GM10248 (cell line): ENCODE data around the gene PRSS33.

ENCODE experiments used
- CTCF ChIA-PET: fragments of 300-600 bp; sonication (Branson Sonifier 250); formaldehyde crosslinking; extraction: SDS; loops from one replicate; lab custom pipeline; 2021; ENCODE audit warnings: antibody characterized with exemption; lab: Yijun Ruan, JAX
- POLR2A ChIA-PET: fragments of 350-650 bp; sonication (Branson Sonifier 250); formaldehyde crosslinking; extraction: SDS; loops from one replicate; lab custom pipeline; 2020; ENCODE audit warnings: antibody characterized with exemption; lab: Yijun Ruan, JAX
- DNase-seq: peaks from one replicate; pipeline ENCODE4 v3.0.0; 2012; ENCODE audit errors: extremely low spot score
- TF ChIP-seq, protein P1 (sequence below): IDR thresholded peaks from 2 replicates; pipeline ENCODE4 v1.5.1; 2012; ENCODE audit warnings: mild to moderate bottlenecking, low read depth; ENCODE audit errors: extremely low read depth, missing control alignments, control extremely low read depth

PRSS33 gene

DNA sequence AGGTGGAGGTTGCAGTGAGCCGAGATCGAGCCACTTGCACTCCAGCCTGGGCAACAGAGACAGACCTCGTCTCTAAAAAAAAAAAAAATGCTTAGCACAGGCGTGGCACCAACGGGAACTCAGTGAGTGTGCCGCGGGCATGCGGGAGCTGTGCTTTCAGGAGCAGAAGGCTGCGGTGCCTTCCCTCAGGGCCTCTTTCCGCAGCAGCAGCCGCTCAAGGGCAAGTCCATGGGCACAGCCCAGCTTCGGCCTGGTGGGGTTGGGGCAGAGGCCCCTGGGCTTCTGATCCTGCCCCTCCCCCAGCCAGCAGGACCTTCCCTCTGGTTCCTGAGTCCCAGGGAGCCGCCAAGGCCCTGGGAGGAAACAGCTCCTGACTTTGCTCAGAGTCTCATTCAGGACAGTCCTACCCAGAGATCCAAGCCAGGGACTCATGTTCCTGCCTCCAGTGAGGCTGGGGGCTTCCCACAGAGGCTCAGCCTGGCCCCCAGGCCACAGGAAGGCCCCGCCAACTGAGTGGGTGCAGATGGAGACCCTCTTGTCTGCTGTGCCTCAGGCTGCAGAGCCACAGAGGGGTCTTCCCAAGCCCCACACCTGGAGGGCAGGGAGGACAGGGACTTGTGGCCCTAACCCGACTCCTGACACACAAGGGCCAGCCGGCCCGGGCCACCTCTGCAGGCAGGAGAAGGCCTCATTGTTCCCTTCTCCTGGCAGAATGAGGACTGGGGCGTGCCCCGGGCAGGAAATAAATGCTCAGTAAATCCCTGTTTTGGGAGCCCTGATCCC, 39.4 kb upstream of the PRSS33 start:
- CTCF ChIA-PET, result interaction anchor here (1.0 kb wide), 1 partner anchor 12 kb away, joined by 3 read pairs; no protein-coding TSS in a partner anchor
- TF ChIP-seq, protein P1, sequence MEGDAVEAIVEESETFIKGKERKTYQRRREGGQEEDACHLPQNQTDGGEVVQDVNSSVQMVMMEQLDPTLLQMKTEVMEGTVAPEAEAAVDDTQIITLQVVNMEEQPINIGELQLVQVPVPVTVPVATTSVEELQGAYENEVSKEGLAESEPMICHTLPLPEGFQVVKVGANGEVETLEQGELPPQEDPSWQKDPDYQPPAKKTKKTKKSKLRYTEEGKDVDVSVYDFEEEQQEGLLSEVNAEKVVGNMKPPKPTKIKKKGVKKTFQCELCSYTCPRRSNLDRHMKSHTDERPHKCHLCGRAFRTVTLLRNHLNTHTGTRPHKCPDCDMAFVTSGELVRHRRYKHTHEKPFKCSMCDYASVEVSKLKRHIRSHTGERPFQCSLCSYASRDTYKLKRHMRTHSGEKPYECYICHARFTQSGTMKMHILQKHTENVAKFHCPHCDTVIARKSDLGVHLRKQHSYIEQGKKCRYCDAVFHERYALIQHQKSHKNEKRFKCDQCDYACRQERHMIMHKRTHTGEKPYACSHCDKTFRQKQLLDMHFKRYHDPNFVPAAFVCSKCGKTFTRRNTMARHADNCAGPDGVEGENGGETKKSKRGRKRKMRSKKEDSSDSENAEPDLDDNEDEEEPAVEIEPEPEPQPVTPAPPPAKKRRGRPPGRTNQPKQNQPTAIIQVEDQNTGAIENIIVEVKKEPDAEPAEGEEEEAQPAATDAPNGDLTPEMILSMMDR, result no peak
- DNase-seq, result no peak
- POLR2A ChIA-PET, result no interaction called here

DNA sequence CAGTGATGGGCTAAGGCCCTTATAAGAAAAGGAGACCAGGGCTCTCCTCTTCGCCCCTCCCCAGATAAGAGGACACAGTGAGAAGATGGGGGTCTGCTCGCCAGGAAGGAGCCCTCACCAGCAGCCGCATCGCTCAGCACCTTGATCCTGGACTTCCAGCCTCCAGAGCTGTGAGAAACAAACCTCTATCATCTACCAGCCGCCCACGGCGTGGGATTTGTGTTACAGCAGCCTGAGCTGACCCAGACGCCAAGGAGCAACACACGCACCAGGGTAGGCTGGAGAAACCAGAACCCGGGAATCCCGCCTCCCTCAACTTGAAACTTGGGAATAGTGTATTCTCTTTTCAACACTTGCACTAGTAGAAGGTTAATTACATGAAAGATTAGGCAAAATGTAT, 38.5 kb upstream of the PRSS33 start:
- TF ChIP-seq, protein P1, result no peak
- POLR2A ChIA-PET, result no interaction called here
- no peak for DNase-seq
- CTCF ChIA-PET, result interaction anchor here (1.0 kb wide), 1 partner anchor 13 kb away, joined by 3 read pairs; no protein-coding TSS in a partner anchor

DNA sequence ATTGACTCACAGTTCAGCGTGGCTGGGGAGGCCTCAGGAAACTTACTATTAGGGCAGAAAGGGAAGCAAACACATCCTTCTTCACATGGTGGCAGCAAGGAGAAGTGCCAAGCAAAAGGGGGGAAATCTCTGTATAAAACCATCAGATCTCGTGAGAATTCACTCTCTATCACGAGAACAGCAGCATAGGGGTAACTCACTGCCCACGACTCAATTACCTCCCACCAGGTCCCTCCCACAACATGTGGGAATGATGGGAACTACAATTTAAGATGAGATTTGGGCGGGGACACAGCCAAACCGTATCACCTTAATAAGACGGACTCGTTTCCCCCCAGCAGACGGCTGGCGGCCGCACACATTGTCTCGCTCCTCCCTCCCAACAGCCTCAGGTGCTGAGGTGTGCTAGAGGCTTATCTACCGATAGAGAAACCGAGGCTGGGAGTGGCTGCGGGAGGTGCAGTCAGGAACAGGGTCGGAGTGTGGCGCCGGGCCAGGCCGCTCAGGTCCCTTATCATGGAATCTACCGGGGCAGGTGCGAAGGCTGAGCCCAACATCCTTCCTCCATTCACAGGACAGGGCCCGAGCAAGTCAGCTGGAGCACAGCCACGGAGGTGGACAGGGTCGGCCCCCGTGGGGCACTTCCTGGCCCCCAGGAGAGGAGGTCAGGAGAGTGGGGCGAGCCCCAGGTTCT, 37.8 kb upstream of the PRSS33 start:
- ChIA-PET POLR2A (no interaction called here), CTCF (interaction anchor here (4.5 kb wide), 1 partner anchor 14 kb away, joined by 18 read pairs; no protein-coding TSS in a partner anchor)
- TF ChIP-seq, protein P1, result no peak
- no peak for DNase-seq

DNA sequence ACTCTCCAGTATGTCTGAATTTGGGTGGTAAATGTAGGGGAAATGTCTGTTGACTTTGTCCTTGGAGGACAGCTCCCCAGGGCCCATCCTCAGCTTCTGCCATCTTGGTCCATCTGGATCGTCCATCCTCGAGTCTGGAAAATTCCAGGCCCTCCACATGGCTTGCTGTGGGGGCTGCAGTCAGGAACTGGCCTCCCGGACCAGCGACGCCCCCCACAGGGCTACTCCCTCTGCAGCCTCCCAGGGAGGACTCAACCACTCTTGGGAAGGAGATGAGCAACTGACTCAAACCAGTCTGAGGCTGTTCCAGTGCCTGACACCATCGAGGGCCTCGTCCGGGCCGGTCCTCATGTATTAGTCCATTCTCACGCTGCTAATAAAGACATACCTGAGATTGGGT, 37.3 kb upstream of the PRSS33 start:
- CTCF ChIA-PET, result interaction anchor here (4.5 kb wide), 1 partner anchor 14 kb away, joined by 18 read pairs; no protein-coding TSS in a partner anchor
- no peak for DNase-seq
- POLR2A ChIA-PET, result no interaction called here
- TF ChIP-seq, protein P1, result no peak

DNA sequence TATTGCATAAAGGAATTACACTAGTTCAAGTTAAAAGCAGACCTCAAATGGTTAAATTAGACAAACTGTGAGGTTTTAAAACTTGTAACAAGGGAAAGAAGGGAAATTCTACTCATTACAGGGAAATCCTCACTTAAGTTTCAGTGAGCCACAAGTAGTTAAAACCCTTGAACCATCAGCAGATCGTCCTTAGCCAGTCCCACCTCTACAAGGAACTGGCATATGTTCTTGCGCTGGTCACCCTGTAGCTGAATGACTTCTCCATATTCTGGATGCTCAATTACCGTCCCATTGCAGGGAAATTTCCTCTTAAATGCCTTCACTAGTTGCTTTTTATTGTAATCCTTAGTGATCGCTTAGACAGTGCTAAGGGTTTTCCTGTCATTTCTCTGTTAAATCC, 35.1 kb upstream of the PRSS33 start:
- no peak for DNase-seq
- ChIA-PET POLR2A (no interaction called here), CTCF (interaction anchor here (1.7 to 4.5 kb wide), 3 partner anchors 11 to 46 kb away, joined by 5 to 18 read pairs (median 5); no protein-coding TSS in a partner anchor)
- TF ChIP-seq, protein P1, result no peak

DNA sequence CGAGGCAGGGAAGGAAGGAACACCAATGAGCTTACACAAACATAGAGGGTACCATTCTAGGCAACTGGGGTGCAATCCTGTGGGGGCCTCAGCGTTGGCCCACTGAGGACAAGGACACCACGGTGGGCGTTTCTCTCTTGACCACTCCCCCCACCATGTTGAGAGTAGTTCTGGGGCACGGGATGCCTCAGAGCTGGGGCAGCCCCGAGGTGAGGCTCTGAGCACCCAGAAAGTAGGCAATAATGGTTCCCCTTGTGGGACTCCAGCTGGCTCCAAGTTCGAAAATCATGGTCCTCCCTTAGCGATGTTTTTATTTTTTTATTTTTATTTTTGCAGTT, 34.8 kb upstream of the PRSS33 start:
- TF ChIP-seq, protein P1, result no peak
- ChIA-PET POLR2A (no interaction called here), CTCF (interaction anchor here (1.7 to 4.5 kb wide), 3 partner anchors 11 to 46 kb away, joined by 5 to 18 read pairs (median 5); no protein-coding TSS in a partner anchor)
- no peak for DNase-seq
